ENCODE measurements around the gene NBAS. TPM values are rescaled to one million over a fixed set of nuclear protein-coding genes. Genes with fewer than 3 reads are reported as not detected.

NBAS gene
- total and polyA plus RNA-seq, 2 donors (not counting 3 experiments of a cell fraction or from before 2014, with no cell fraction given): 29.4 to 43.0 TPM

GRCh38 chr2:15126373-15126772 lies 434.8 kb downstream of the NBAS start:
- no peak overlapping the region for H2AFZ ChIP-seq (ENCODE audit: low read depth, low read length)
- dilution Hi-C loops (cut with MboI; ENCODE audit: extremely low pct_ligation_motif_present, low sequenced_read_pairs): no loop called here
- no peaks in the 10 kb centered on the region for H3K9me3 ChIP-seq (replicated peaks; ENCODE audit: control insufficient read depth, insufficient read depth, low read length)
- ChIA-PET CTCF (no interaction called here), POLR2A (no interaction called here)
- TF ChIP-seq CTCF (IDR thresholded peaks at IDR 0.05; ENCODE audit: extremely low read depth in 1 of 2, insufficient read depth in 1 of 2, low read depth in 1 of 2, low read length in 2 of 2) (no peak), GATA2 (IDR thresholded peaks at IDR 0.05; ENCODE audit: insufficient read depth, insufficient read length, low read depth, low read length) (no peak), EZH2 (IDR thresholded peaks at IDR 0.05; ENCODE audit: borderline replicate concordance, low read depth, low read length, severe bottlenecking) (no peak), MAX (IDR thresholded peaks at IDR 0.05; ENCODE audit: insufficient read depth, insufficient read length) (no peak), FOS (IDR thresholded peaks at IDR 0.05; ENCODE audit: borderline replicate concordance, insufficient read depth, low read length) (no peak), MYC (IDR thresholded peaks at IDR 0.05; ENCODE audit: low read depth, low read length) (no peak), POLR2A (IDR thresholded peaks at IDR 0.05; ENCODE audit: low read depth, low read length) (no peak), JUN (IDR thresholded peaks at IDR 0.05; ENCODE audit: borderline replicate concordance, insufficient read depth, insufficient read length, low read depth) (no peak), POLR2AphosphoS5 (IDR thresholded peaks at IDR 0.05; ENCODE audit: insufficient read depth, low read depth, low read length) (no peak)
- no peak overlapping the region for H3K4me2 ChIP-seq (ENCODE audit: insufficient read depth, low read length)
- H3K4me1 ChIP-seq (ENCODE audit: control insufficient read depth, extremely low read depth, insufficient read depth, low read length): no peaks in the 10 kb centered on the region
- no peaks in the 10 kb centered on the region for H4K20me1 ChIP-seq (replicated peaks; ENCODE audit: control insufficient read depth, extremely low read depth, insufficient read depth, low read length)
- intact Hi-C loops (cut with micrococcal nuclease): no loop called here
- no peaks in the 10 kb centered on the region for H3K27me3 ChIP-seq (ENCODE audit: control insufficient read depth in 2 of 2, insufficient read depth in 2 of 2, low read length in 2 of 2)
- no peaks in the 10 kb centered on the region for H3K9me1 ChIP-seq (replicated peaks; ENCODE audit: control insufficient read depth, extremely low read depth, insufficient read depth, low read length)
- FAIRE-seq: no peak
- no peak overlapping the region for H3K27ac ChIP-seq (ENCODE audit: insufficient read depth, low read depth, low read length)
- no peak overlapping the region for H3K4me3 ChIP-seq (replicated peaks in 1 of 3; ENCODE audit: insufficient read depth in 1 of 3, low read depth in 1 of 3, low read length in 3 of 3)
- no peak for DNase-seq (ENCODE audit: low read depth, low spot score)
- no peak overlapping the region for H3K9ac ChIP-seq (replicated peaks; ENCODE audit: extremely low read depth, insufficient read depth, low read length)
- H3K36me3 ChIP-seq (ENCODE audit: control insufficient read depth in 2 of 2, extremely low read depth in 1 of 2, insufficient read depth in 2 of 2, low read length in 2 of 2): no peaks in the 10 kb centered on the region
- H3K79me2 ChIP-seq (ENCODE audit: control insufficient read depth, insufficient read depth, low read length): no peaks in the 10 kb centered on the region
- BruUV-seq (replicated peaks): no TSS peak

Measured in endothelial cell of umbilical vein (primary cell).